ENCODE measurements around the gene CA10.

- TF ChIP-seq CTCF (IDR thresholded peaks at IDR 0.05; ENCODE audit: low read length), result no peak
- no peak for TF ChIP-seq EZH2 (IDR thresholded peaks at IDR 0.05; ENCODE audit: borderline replicate concordance, low read length)
Measured at GRCh38 chr17:51763058-51763457, 395.5 kb downstream of the CA10 start.
